ENCODE results near the gene PLCXD3.
A peak's percentile ranks its signal among the peaks of the same experiment; 100 is the strongest.

GRCh38 chr5:41433552-41434181, 76.7 kb downstream of the PLCXD3 start:
- TF ChIP-seq, protein P1, sequence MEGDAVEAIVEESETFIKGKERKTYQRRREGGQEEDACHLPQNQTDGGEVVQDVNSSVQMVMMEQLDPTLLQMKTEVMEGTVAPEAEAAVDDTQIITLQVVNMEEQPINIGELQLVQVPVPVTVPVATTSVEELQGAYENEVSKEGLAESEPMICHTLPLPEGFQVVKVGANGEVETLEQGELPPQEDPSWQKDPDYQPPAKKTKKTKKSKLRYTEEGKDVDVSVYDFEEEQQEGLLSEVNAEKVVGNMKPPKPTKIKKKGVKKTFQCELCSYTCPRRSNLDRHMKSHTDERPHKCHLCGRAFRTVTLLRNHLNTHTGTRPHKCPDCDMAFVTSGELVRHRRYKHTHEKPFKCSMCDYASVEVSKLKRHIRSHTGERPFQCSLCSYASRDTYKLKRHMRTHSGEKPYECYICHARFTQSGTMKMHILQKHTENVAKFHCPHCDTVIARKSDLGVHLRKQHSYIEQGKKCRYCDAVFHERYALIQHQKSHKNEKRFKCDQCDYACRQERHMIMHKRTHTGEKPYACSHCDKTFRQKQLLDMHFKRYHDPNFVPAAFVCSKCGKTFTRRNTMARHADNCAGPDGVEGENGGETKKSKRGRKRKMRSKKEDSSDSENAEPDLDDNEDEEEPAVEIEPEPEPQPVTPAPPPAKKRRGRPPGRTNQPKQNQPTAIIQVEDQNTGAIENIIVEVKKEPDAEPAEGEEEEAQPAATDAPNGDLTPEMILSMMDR (IDR thresholded peaks at IDR 0.05; ENCODE audit: insufficient read depth, low read length) = peak; percentile 30
- TF ChIP-seq POLR2AphosphoS5 (IDR thresholded peaks at IDR 0.05; ENCODE audit: low read depth) (no peak), GABPA (IDR thresholded peaks at IDR 0.05; ENCODE audit: low read depth) (no peak), REST (IDR thresholded peaks at IDR 0.05; ENCODE audit: insufficient replicate concordance, low read depth) (no peak), SPI1 (IDR thresholded peaks at IDR 0.05; ENCODE audit: borderline replicate concordance, low read depth) (no peak)

Data from HL-60 (cell line).